OCI-LY1 (cell line): Measurements from ENCODE around the gene SLC2A5.

Experiments used
- CTCF ChIP-seq: fragments of 200-600 bp; sonication (generic), shearing (Covaris generic); IDR thresholded peaks from 2 replicates; pipeline ENCODE4 v1.5.1; 2017; ENCODE audit warnings: mild to moderate bottlenecking, antibody characterized with exemption, low read length, moderate library complexity, mixed read lengths
- EZH2 ChIP-seq: fragments of 200-600 bp; sonication (generic), shearing (Covaris generic); IDR thresholded peaks from 2 replicates; pipeline ENCODE4 v1.8.0; 2017; ENCODE audit warnings: borderline replicate concordance, mixed run types, mild to moderate bottlenecking, antibody characterized with exemption, low read length, moderate library complexity, mixed read lengths

- TF ChIP-seq CTCF (no peak), EZH2 (no peak)
Measured at GRCh38 chr1:9086045-9086444, 16.6 kb upstream of the SLC2A5 start.
